Neural cell (in vitro differentiated cells): Measurements from ENCODE around the gene C16orf96. TPM values are rescaled to one million over a fixed set of nuclear protein-coding genes. Genes with fewer than 3 reads are reported as not detected.

Experiments
- H2AFZ ChIP-seq: fragments of 200-600, 300-800 bp; sonication (generic), shearing (Covaris generic); 2 replicates; pipeline ENCODE4 v1.6.0; 2014; ENCODE audit warnings: low read depth, mild to moderate bottlenecking, antibody characterized with exemption, low read length, moderate library complexity
- H3F3A ChIP-seq: fragments of 200-600 bp; shearing (Covaris generic); 2 replicates; pipeline ENCODE4 v1.6.1; 2016; ENCODE audit warnings: mild to moderate bottlenecking, moderate library complexity, mixed read lengths, antibody characterized with exemption, low read length; ENCODE audit not compliant: insufficient read depth, poor library complexity, severe bottlenecking
- H3K27ac ChIP-seq: fragments of 200-600, 300-800 bp; sonication (generic), shearing (Covaris generic); 2 replicates; pipeline ENCODE4 v1.5.1; 2014; ENCODE audit warnings: mild to moderate bottlenecking, low read length, moderate library complexity
- H3K27me3 ChIP-seq: fragments of 300-800, 200-600 bp; sonication (generic), shearing (Covaris generic); 2 replicates; pipeline ENCODE4 v1.6.0; 2014; ENCODE audit warnings: mild to moderate bottlenecking, low read depth, low read length, moderate library complexity; ENCODE audit not compliant: insufficient read depth
- H3K36me3 ChIP-seq: fragments of 300-800, 200-600 bp; sonication (generic), shearing (Covaris generic); 2 replicates; pipeline ENCODE4 v1.5.1; 2014; ENCODE audit warnings: mild to moderate bottlenecking, antibody characterized with exemption, low read length, moderate library complexity; ENCODE audit not compliant: insufficient read depth
- H3K4me2 ChIP-seq: fragments of 300-800, 200-600 bp; sonication (generic), shearing (Covaris generic); 2 replicates; pipeline ENCODE4 v1.6.0; 2014; ENCODE audit warnings: mild to moderate bottlenecking, low read length
- H3K4me3 ChIP-seq: fragments of 300-800, 200-600 bp; sonication (generic), shearing (Covaris generic); 2 replicates; pipeline ENCODE4 v1.5.1; 2014; ENCODE audit warnings: mild to moderate bottlenecking, low read length, moderate library complexity
- H3K79me2 ChIP-seq: fragments of 200-600 bp; shearing (Covaris generic); replicated peaks from 2 replicates; pipeline ENCODE4 v1.6.0; 2014; ENCODE audit warnings: mild to moderate bottlenecking, low read length, moderate library complexity; ENCODE audit not compliant: insufficient read depth
- H3K9ac ChIP-seq: fragments of 300-800, 200-600 bp; sonication (generic), shearing (Covaris generic); 2 replicates; pipeline ENCODE4 v1.6.1; 2016; ENCODE audit warnings: mild to moderate bottlenecking, low read length, mixed read lengths
- H3K9me2 ChIP-seq: fragments of 200-600 bp; shearing (Covaris generic); 2 replicates; pipeline ENCODE4 v1.6.1; 2016; ENCODE audit warnings: mild to moderate bottlenecking, low read length, mixed read lengths; ENCODE audit not compliant: insufficient read depth
- H3K9me3 ChIP-seq: fragments of 200-600, 300-800 bp; sonication (generic), shearing (Covaris generic); 2 replicates; pipeline ENCODE4 v1.6.1; 2016; ENCODE audit warnings: mild to moderate bottlenecking, mixed run types, low read length, moderate library complexity, mixed read lengths
- H4K20me1 ChIP-seq: fragments of 200-600 bp; shearing (Covaris generic); 2 replicates; pipeline ENCODE4 v1.6.1; 2016; ENCODE audit warnings: mild to moderate bottlenecking, mixed run types; ENCODE audit not compliant: insufficient read depth
- CTCF ChIP-seq: fragments of 450-650 bp; IDR thresholded peaks from 2 replicates; pipeline ENCODE4 v1.5.1; 2014; ENCODE audit warnings: antibody characterized with exemption, mild to moderate bottlenecking, moderate library complexity; ENCODE audit not compliant: poor library complexity, severe bottlenecking
- EP300 ChIP-seq: fragments of 450-650 bp; conservative IDR thresholded peaks from 2 replicates; pipeline ENCODE4 v1.6.1; 2014; ENCODE audit warnings: antibody characterized with exemption, mild to moderate bottlenecking, moderate library complexity; ENCODE audit not compliant: poor library complexity, severe bottlenecking
- EZH2 ChIP-seq: fragments of 200-600, 300-800 bp; shearing (Covaris generic), sonication (generic); IDR thresholded peaks from 2 replicates; pipeline ENCODE4 v1.6.1; 2014; ENCODE audit warnings: antibody characterized with exemption, low read length, borderline replicate concordance, mild to moderate bottlenecking; ENCODE audit not compliant: insufficient read depth, poor library complexity, severe bottlenecking
- MXI1 ChIP-seq: fragments of 450-650 bp; conservative IDR thresholded peaks from 2 replicates; pipeline ENCODE4 v1.6.1; 2014; ENCODE audit warnings: antibody characterized with exemption, mild to moderate bottlenecking; ENCODE audit not compliant: poor library complexity, severe bottlenecking
- POLR2AphosphoS5 ChIP-seq: IDR thresholded peaks from 2 replicates; pipeline ENCODE4 v1.6.1; 2012
- RAD21 ChIP-seq: fragments of 450-650 bp; conservative IDR thresholded peaks from 2 replicates; pipeline ENCODE4 v1.6.1; 2014; ENCODE audit warnings: antibody characterized with exemption, mild to moderate bottlenecking, moderate library complexity
- REST ChIP-seq: IDR thresholded peaks from 2 replicates; pipeline ENCODE4 v1.6.1; 2012; ENCODE audit warnings: borderline replicate concordance
- SMC3 ChIP-seq: fragments of 450-650 bp; conservative IDR thresholded peaks from 2 replicates; pipeline ENCODE4 v1.6.1; 2014; ENCODE audit warnings: antibody characterized with exemption, mild to moderate bottlenecking, moderate library complexity; ENCODE audit not compliant: poor library complexity
- TAF1 ChIP-seq: IDR thresholded peaks from 2 replicates; pipeline ENCODE4 v1.6.1; 2012; ENCODE audit warnings: low read depth
- polyA plus RNA-seq: library from polyadenylated mRNA; depleted of rRNA; stranded (reverse); fragments of >200 nt; gene quantifications from 2 replicates; pipeline ENCODE4 v1.2.3, GENCODE V29; 2014

Gene C16orf96
- polyA plus RNA-seq, 1 donor from 2014 or later, result 0.21 TPM

GRCh38 chr16:4556580-4556979 lies 440 bp downstream of the C16orf96 start:
- Histone ChIP-seq H3F3A (no peaks in the 10 kb centered on the region), H3K79me2 (no peaks in the 10 kb centered on the region), H3K36me3 (no peaks in the 10 kb centered on the region), H3K9me3 (no peaks in the 10 kb centered on the region), H3K4me3 (no peak overlapping the region), H3K27me3 (no peaks in the 10 kb centered on the region), H3K4me2 (no peak overlapping the region), H4K20me1 (no peaks in the 10 kb centered on the region), H3K27ac (no peak overlapping the region), H3K9me2 (no peaks in the 10 kb centered on the region), H3K9ac (no peak overlapping the region), H2AFZ (no peak overlapping the region)
- TF ChIP-seq EZH2 (no peak), REST (no peak), POLR2AphosphoS5 (no peak), MXI1 (no peak), CTCF (no peak), SMC3 (no peak), TAF1 (no peak)

- H3K4me2 ChIP-seq, result no peak overlapping the region
- no peaks in the 10 kb centered on the region for H3K79me2 ChIP-seq
- H3K9me3 ChIP-seq, result no peaks in the 10 kb centered on the region
- H4K20me1 ChIP-seq, result no peaks in the 10 kb centered on the region
- no peak for TF ChIP-seq POLR2AphosphoS5
- H3K27ac ChIP-seq, result no peak overlapping the region
- no peaks in the 10 kb centered on the region for H3K9me2 ChIP-seq
- no peak overlapping the region for H3K9ac ChIP-seq
- H3K4me3 ChIP-seq, result no peak overlapping the region
- no peak overlapping the region for H2AFZ ChIP-seq
- no peaks in the 10 kb centered on the region for H3K27me3 ChIP-seq
- H3K36me3 ChIP-seq, result no peaks in the 10 kb centered on the region
- H3F3A ChIP-seq, result no peaks in the 10 kb centered on the region
Observed at GRCh38 chr16:4557973-4558372, 1.8 kb downstream of the C16orf96 start.

- H3K9me2 ChIP-seq, result no peaks in the 10 kb centered on the region
- H3K4me3 ChIP-seq, result no peak overlapping the region
- H3K9me3 ChIP-seq, result no peaks in the 10 kb centered on the region
- no peaks in the 10 kb centered on the region for H3F3A ChIP-seq
- H2AFZ ChIP-seq, result no peak overlapping the region
- H3K9ac ChIP-seq, result no peak overlapping the region
- H3K4me2 ChIP-seq, result no peak overlapping the region
- no peaks in the 10 kb centered on the region for H4K20me1 ChIP-seq
- TF ChIP-seq CTCF, result no peak
- TF ChIP-seq MXI1, result no peak
- no peak for TF ChIP-seq EP300
- TF ChIP-seq SMC3, result no peak
- no peak for TF ChIP-seq REST
- no peak for TF ChIP-seq TAF1
- TF ChIP-seq POLR2AphosphoS5, result no peak
- no peak for TF ChIP-seq RAD21
- no peak for TF ChIP-seq EZH2
- no peak overlapping the region for H3K27ac ChIP-seq
- no peaks in the 10 kb centered on the region for H3K79me2 ChIP-seq
- H3K27me3 ChIP-seq, result no peaks in the 10 kb centered on the region
- no peaks in the 10 kb centered on the region for H3K36me3 ChIP-seq
Observed at GRCh38 chr16:4561596-4561995, 5.5 kb downstream of the C16orf96 start.
